ENCODE data around the gene DIP2C. TPM values are rescaled to one million over a fixed set of nuclear protein-coding genes. Genes with fewer than 3 reads are reported as not detected.

The DIP2C gene
- polyA plus RNA-seq, 1 of the 3 experiments (the other 2 are of a cell fraction): 8.7 TPM

- 94% methylated on average over 12 of the region's 12 CpGs for WGBS (ENCODE audit: low lambda C conversion rate)
- no peak overlapping the region for H3K4me3 ChIP-seq (ENCODE audit: low read depth in 2 of 2, low read length in 1 of 2)
- no peaks in the 10 kb centered on the region for H3K9me3 ChIP-seq
- H3K27me3 ChIP-seq (ENCODE audit: insufficient read depth): no peaks in the 10 kb centered on the region
- H3F3A ChIP-seq (replicated peaks; ENCODE audit: insufficient read depth): peaks cover 16% of the 10 kb centered on the region
- no peak for DNase-seq
- no peaks in the 10 kb centered on the region for H3K79me2 ChIP-seq (ENCODE audit: insufficient read depth)
- TF ChIP-seq MXI1 (IDR thresholded peaks at IDR 0.05; ENCODE audit: low read depth, low read length): no peak
- no peak for TF ChIP-seq FOXJ3 (CRISPR knock-in tag; IDR thresholded peaks at IDR 0.05)
- TF ChIP-seq POLR2AphosphoS5 (IDR thresholded peaks at IDR 0.05; ENCODE audit: low read depth, low read length): no peak
- TF ChIP-seq JUND (IDR thresholded peaks at IDR 0.05): no peak
- no peak for TF ChIP-seq SIN3A (IDR thresholded peaks at IDR 0.05; ENCODE audit: borderline replicate concordance, low read depth, low read length)
- TF ChIP-seq USF2 (IDR thresholded peaks at IDR 0.05; ENCODE audit: borderline replicate concordance, low read depth, low read length): no peak
- no peak for TF ChIP-seq TAF1 (IDR thresholded peaks at IDR 0.05; ENCODE audit: borderline replicate concordance, low read depth, low read length)
- no peak for TF ChIP-seq CTCF (IDR thresholded peaks at IDR 0.05)
- no peak for TF ChIP-seq RAD21 (IDR thresholded peaks at IDR 0.05; ENCODE audit: low read length)
- TF ChIP-seq ZBTB33 (IDR thresholded peaks at IDR 0.05; ENCODE audit: borderline replicate concordance, low read depth): no peak
- no peak for TF ChIP-seq RFX5 (IDR thresholded peaks at IDR 0.05; ENCODE audit: low read length)
- no peak for TF ChIP-seq EZH2phosphoT487 (IDR thresholded peaks at IDR 0.05; ENCODE audit: borderline replicate concordance, low read depth)
- no peak for TF ChIP-seq ELF1 (IDR thresholded peaks at IDR 0.05)
- TF ChIP-seq NRF1 (IDR thresholded peaks at IDR 0.05; ENCODE audit: low read depth, low read length): no peak
- H4K20me1 ChIP-seq (ENCODE audit: insufficient read depth): no peaks in the 10 kb centered on the region
- CTCF ChIA-PET: no interaction called here
- H3K9me2 ChIP-seq: no peaks in the 10 kb centered on the region
- peaks cover 28 to 34% of the 10 kb centered on the region in 2 experiments for H3K36me3 ChIP-seq (replicated peaks in 1 of 2; ENCODE audit: control insufficient read depth in 1 of 2, insufficient read depth in 2 of 2, low read length in 1 of 2)
- peaks cover 3 to 9% of the 10 kb centered on the region in 2 experiments; a peak in 3 of 4 replicates for H3K4me1 ChIP-seq (ENCODE audit: control insufficient read depth in 1 of 2, insufficient read depth in 2 of 2, low read depth in 1 of 2, low read length in 1 of 2)
- H3K27ac ChIP-seq (ENCODE audit: low read depth in 2 of 2, low read length in 1 of 2): no peak overlapping the region
- no peak overlapping the region for H2AFZ ChIP-seq (ENCODE audit: low read depth)
- POLR2A ChIA-PET: no interaction called here
- no peak overlapping the region for H3K4me2 ChIP-seq
- no peak overlapping the region for H3K9ac ChIP-seq
These were observed 279.9 kb downstream of the DIP2C start for GRCh38 chr10:409408-410040.
